Measurements from ENCODE around the gene S100A6.

S100A6 gene

DNA sequence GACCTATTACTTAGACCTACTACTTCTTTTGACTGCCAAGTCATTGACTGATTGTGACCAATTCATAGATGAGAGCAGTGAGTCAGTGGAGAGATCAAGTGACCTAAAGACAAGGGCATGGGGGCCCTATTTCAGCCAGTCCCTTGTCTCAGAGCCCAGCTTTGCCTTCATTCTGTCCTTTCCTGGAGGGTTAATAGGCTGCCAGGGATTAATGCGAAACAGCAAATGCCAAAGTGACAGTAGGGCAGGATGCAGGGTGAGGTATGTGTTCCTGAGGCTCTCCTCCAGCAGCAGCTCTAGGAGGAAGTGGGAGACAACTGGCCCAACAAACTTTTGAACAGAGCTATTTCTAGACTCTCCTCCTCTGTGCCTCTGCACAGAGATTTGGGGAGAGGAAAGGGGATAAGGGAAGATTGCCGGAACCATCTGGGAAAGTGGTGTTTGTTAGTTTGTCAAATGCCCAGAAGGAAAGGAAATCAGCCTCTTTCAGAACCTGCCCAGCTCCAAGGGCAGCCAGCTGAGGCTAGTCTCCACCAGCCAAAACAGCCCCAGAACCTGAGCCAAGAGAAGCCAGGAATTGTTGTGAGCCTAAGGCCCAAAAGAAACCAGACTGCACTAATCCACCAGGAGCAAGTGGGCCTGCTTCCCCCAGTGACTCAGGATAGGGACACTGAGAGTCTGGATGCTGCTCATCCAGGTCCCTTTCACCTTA, 18.2 kb upstream of the S100A6 start:
- no peak for DNase-seq (ENCODE audit: low read depth)
- no peak overlapping the region for H3K4me3 ChIP-seq (ENCODE audit: control insufficient read depth, low read depth, low read length)
- TF ChIP-seq, protein P1, sequence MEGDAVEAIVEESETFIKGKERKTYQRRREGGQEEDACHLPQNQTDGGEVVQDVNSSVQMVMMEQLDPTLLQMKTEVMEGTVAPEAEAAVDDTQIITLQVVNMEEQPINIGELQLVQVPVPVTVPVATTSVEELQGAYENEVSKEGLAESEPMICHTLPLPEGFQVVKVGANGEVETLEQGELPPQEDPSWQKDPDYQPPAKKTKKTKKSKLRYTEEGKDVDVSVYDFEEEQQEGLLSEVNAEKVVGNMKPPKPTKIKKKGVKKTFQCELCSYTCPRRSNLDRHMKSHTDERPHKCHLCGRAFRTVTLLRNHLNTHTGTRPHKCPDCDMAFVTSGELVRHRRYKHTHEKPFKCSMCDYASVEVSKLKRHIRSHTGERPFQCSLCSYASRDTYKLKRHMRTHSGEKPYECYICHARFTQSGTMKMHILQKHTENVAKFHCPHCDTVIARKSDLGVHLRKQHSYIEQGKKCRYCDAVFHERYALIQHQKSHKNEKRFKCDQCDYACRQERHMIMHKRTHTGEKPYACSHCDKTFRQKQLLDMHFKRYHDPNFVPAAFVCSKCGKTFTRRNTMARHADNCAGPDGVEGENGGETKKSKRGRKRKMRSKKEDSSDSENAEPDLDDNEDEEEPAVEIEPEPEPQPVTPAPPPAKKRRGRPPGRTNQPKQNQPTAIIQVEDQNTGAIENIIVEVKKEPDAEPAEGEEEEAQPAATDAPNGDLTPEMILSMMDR (IDR thresholded peaks at IDR 0.05; ENCODE audit: control insufficient read depth, insufficient read depth, low read depth, low read length, missing control alignments), result no peak

DNA sequence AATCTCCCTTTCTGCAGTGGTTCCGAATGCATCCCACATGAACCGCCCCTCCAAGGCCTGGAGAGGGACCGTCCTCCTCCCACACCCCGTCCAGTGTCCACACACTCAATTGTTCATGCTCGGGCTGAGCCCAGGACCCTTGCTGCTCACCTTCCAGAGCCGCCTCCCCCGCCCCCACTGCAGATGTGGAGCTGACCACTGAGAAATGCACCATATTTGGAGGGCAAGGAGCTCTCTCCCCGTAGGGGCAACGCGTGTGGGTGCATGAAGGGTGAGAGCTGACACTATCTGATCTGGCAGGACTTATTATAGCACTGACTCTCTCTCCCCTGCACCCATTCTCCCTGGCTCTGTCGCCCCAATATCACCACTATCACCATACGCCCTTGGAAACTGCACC, 17.3 kb upstream of the S100A6 start:
- DNase-seq (ENCODE audit: low read depth), result no peak
- H3K4me3 ChIP-seq (ENCODE audit: control insufficient read depth, low read depth, low read length), result no peak overlapping the region
- TF ChIP-seq, protein P1 (IDR thresholded peaks at IDR 0.05; ENCODE audit: control insufficient read depth, insufficient read depth, low read depth, low read length, missing control alignments), result no peak

DNA sequence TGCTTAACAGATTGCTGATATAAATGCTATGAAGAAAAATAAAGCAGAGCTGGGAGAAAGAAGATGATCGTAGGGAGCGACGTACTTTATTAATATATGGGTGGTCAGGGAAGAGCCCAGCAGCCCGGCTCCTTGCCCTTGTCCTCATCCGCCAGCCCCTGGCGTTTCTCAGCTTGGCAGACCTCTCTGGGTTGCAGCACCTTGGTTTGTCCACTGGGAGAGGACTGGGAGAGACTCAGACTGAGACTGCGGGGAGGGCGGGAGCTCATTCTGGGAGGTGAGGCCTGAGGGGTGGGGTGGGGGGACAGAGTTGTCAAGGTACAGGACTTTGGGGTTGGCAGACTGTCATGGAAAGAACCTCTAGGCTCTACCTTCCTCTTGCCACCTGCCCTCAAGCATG, 16.5 kb upstream of the S100A6 start:
- H3K4me3 ChIP-seq (ENCODE audit: control insufficient read depth, low read depth, low read length), result no peak overlapping the region
- TF ChIP-seq, protein P1 (IDR thresholded peaks at IDR 0.05; ENCODE audit: control insufficient read depth, insufficient read depth, low read depth, low read length, missing control alignments), result no peak
- DNase-seq (ENCODE audit: low read depth), result no peak

DNA sequence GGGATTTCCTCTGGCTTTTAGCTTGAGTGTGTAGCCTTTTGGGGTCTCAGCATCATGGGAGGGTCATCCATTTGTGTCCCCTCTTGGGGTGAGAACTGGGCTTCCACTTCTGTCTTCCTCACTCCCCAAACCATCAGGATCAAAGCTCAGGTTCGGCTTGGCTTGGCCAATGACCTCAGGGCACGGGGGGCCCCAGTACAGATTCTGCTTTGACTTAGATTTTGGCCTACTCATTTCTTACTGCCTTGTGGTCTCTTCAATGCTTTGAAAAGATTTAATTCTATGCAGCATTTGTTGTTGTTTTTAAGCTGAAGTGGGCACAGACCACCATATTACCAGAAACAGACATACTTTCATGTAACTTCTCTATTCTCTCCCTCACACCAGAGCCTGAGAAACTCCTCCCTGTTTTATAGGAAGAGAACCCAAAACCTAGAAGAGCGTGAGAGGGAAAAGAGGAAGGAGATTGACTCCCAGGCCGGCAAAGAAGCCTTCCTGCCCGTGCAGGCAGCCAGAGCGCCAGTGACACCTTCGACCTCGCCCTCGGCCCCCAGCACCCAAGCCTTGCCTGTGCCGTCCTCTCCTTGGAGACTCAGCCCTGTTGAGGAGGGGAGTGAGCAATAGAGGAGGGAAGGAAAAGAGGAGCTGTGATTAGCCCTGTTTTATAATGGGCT, 15.2 kb upstream of the S100A6 start:
- DNase-seq (ENCODE audit: low read depth), result no peak
- no peak overlapping the region for H3K4me3 ChIP-seq (ENCODE audit: control insufficient read depth, low read depth, low read length)
- TF ChIP-seq, protein P1 (IDR thresholded peaks at IDR 0.05; ENCODE audit: control insufficient read depth, insufficient read depth, low read depth, low read length, missing control alignments), result no peak

DNA sequence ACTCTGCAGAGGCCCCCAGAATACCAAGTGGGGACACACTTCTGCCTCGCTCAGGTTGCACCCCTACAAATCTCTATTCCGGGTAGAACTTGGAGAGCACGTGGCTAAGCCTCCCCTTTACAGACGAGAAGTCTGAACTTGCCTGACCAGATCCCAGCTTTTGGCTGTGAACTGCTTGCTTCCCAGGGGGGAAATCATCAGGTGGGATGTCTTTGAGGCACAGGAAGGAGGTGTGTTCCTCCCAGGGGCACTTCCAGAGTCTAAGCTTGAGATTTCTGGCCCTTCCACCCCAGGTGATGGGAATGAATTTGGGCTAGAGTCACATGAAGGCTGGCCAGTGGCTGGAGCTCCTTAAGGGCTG, 14.6 kb upstream of the S100A6 start:
- H3K4me3 ChIP-seq (ENCODE audit: control insufficient read depth, low read depth, low read length), result no peak overlapping the region
- DNase-seq (ENCODE audit: low read depth), result no peak
- TF ChIP-seq, protein P1 (IDR thresholded peaks at IDR 0.05; ENCODE audit: control insufficient read depth, insufficient read depth, low read depth, low read length, missing control alignments), result no peak

DNA sequence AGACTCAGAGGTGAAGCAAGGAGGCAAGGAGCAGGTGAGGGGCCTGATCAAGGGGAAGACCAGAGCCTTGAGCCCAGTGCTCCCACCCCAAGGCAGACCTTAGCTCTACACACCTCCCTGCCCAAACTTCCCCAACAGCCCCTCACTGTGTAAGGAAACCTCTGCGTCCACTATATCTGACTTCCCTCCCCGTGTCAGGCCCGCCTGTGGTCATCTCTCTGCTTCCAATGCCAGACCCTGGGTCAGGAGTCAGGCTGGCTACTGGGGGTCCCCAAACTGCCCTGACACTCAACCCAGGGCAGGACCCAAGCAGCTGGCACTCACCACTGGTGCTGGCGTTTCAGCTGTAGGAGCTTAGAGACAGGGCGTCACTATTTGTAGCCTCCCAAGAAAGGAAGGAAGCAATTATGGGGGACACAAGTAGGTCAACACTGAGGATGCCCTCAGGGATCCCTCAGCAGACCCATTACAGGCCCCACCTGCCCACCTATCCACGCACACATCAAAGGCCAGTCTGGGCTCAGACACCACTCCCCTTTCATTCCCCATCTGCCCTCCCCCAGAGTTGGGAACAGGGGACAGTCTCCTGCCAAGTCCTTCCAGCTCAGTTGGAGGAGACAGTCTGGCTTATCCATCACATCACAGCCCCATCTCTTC, 14.1 kb upstream of the S100A6 start:
- TF ChIP-seq, protein P1 (IDR thresholded peaks at IDR 0.05; ENCODE audit: control insufficient read depth, insufficient read depth, low read depth, low read length, missing control alignments), result no peak
- DNase-seq (ENCODE audit: low read depth), result no peak
- no peak overlapping the region for H3K4me3 ChIP-seq (ENCODE audit: control insufficient read depth, low read depth, low read length)
